Measurements from ENCODE around the gene GRAP.

DNA sequence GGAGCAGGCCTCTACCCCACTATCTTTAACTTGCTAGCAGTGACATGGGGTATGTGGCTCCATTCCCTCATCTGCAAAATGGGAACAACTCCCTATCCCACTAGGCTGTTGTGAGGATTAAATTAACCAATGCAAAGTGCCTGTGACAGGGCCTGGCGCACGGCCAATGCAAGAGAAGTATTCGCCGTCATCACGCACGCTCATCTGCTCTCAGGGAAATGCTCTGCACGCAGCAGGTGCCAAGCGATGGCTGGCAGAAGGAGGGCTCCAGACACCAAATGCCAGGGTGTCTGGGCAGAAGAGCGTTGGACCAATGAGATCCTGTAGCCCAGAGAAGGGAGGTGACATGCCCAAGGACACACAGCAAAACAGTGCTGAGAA lies 59.5 kb downstream of the GRAP start:
- TF ChIP-seq E2F4 (IDR thresholded peaks at IDR 0.05; ENCODE audit: low read depth, low read length) (no peak), NRF1 (conservative IDR thresholded peaks at IDR 0.05; ENCODE audit: low read depth, low read length) (no peak), RCOR1 (conservative IDR thresholded peaks at IDR 0.05; ENCODE audit: low read depth, low read length) (no peak), RAD21 (IDR thresholded peaks at IDR 0.05; ENCODE audit: insufficient read depth, low read depth, low read length) (no peak), NFYB (IDR thresholded peaks at IDR 0.05; ENCODE audit: insufficient read depth, low read depth, low read length) (no peak)
